ENCODE results near the gene RANGRF.

RANGRF gene

DNA sequence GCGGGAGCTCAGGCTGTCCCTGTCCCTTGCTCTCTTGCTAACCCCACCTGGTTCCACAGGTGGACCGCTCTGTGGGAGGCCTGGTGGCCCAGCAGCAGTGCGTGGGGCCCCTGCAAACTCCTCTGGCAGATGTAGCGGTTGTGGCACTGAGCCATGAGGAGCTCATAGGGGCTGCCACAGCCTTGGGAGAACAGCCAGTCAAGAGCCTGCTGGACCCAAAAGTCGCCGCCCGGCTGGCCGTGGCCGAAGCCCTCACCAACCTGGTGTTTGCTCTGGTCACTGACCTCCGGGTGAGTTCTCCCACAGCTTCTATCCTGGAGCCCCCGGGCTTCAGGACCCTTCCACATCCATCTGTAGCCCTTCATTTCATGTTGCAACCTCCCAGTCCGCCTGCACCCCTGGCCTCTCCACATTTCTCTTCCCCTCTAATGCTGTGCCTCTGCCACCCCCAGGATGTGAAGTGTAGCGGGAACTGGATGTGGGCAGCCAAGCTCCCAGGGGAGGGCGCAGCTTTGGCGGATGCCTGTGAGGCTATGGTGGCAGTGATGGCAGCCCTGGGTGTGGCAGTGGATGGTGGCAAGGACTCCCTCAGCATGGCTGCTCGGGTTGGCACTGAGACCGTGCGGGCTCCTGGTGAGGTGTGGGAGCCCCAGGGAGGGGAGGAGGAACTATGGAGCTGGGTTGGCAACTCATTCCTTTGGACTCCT is 23.5 kb upstream of the RANGRF start:
- POLR2A ChIA-PET (ENCODE audit: low non-redundant PET): interaction anchor here (0.7 kb wide), 1 partner anchor 30 kb away, joined by 3 read pairs; the partner anchor contains the start of gene SLC25A35
- no peak for DNase-seq (ENCODE audit: low spot score)
- no peak for TF ChIP-seq CTCF (conservative IDR thresholded peaks at IDR 0.05; ENCODE audit: low read depth)
- CTCF ChIA-PET: interaction anchor here (0.6 kb wide), 2 partner anchors 35 to 36 kb away, joined by 4 read pairs; no protein-coding TSS in a partner anchor
- no peak overlapping the region for H3K27ac ChIP-seq

- no peak overlapping the region for H3K27ac ChIP-seq
- ChIA-PET POLR2A (ENCODE audit: low non-redundant PET) (no interaction called here), CTCF (no interaction called here)
- TF ChIP-seq CTCF (conservative IDR thresholded peaks at IDR 0.05; ENCODE audit: low read depth): no peak
- DNase-seq (ENCODE audit: low spot score): no peak
Measured at GRCh38 chr17:8266648-8267479, 21.6 kb upstream of the RANGRF start.

- POLR2A ChIA-PET (ENCODE audit: low non-redundant PET): no interaction called here
- CTCF ChIA-PET: no interaction called here
- no peak for TF ChIP-seq CTCF (conservative IDR thresholded peaks at IDR 0.05; ENCODE audit: low read depth)
- no peak overlapping the region for H3K27ac ChIP-seq
- DNase-seq (ENCODE audit: low spot score): no peak
Measured at GRCh38 chr17:8267480-8268147, 20.9 kb upstream of the RANGRF start.

DNA sequence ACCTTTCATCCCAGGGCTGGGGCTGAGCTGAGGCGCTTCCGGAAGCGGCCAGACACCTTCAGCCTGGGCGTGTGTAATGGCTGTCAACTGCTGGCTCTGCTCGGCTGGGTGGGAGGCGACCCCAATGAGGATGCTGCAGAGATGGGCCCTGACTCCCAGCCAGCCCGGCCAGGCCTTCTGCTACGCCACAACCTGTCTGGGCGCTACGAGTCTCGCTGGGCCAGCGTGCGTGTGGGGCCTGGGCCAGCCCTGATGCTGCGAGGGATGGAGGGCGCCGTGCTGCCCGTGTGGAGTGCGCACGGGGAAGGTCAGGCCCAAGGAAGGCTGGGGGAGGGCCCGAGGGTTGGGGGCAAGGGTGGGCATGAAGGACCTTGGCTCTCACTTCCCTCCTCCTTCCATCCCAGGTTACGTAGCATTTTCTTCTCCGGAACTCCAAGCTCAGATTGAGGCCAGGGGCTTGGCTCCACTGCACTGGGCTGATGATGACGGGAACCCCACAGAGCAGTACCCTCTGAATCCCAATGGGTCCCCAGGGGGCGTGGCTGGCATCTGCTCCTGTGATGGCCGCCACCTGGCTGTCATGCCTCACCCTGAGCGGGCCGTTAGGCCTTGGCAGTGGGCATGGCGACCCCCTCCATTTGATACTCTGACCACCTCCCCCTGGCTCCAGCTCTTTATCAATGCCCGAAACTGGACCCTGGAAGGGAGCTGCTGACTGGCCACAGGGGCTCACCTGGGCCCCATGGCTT is 19.7 kb upstream of the RANGRF start:
- ChIA-PET POLR2A (ENCODE audit: low non-redundant PET) (no interaction called here), CTCF (interaction anchor here (0.6 kb wide), 1 partner anchor 227 kb away, joined by 3 read pairs; no protein-coding TSS in a partner anchor)
- TF ChIP-seq CTCF (conservative IDR thresholded peaks at IDR 0.05; ENCODE audit: low read depth): no peak
- DNase-seq (ENCODE audit: low spot score): no peak
- 0 out of 2 replicates have a peak overlapping the region, but pooled peaks have one; percentile 4 for H3K27ac ChIP-seq

DNA sequence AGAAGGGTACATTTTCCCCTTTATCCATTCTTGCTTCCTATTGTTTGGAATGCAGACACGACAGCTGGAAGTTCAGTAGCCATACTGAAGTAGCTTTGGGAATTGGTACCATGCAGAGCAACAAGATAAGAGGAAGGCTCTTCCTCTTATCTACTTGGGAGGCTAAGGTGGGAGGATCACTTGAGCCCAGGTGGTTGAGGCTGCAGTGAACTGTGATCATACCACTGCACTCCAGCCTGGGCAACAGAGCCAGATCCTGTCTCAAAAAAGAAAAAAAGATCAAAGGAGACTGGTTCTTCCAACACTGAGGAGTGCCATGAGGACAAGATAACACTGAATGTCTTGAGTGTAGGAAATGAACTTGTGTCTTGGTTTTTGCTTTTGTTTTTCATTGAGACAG is 16.0 kb upstream of the RANGRF start:
- ChIA-PET POLR2A (ENCODE audit: low non-redundant PET) (no interaction called here), CTCF (interaction anchor here (0.7 to 0.8 kb wide), 2 partner anchors 23 to 1442 kb away, joined by 3 read pairs; partner anchors contain the start of gene SLC25A35)
- no peak overlapping the region for H3K27ac ChIP-seq
- TF ChIP-seq CTCF (conservative IDR thresholded peaks at IDR 0.05; ENCODE audit: low read depth): no peak
- no peak for DNase-seq (ENCODE audit: low spot score)
